H54 (cell line): ENCODE measurements around the gene MESP2.
A peak's percentile ranks its signal among the peaks of the same experiment; 100 is the strongest.

Source experiments
- DNase-seq: peaks from one replicate; pipeline ENCODE4 v3.0.0; 2011; ENCODE audit warnings: low spot score, mixed read lengths; ENCODE audit not compliant: insufficient read length
- FAIRE-seq: peaks from 3 replicates; lab custom pipeline; 2011; peaks lifted over from hg19 to GRCh38; lab: Jason Lieb, UNC
- POLR2A ChIP-seq: IDR thresholded peaks from 2 replicates; pipeline ENCODE4 v1.6.1; 2011; ENCODE audit warnings: low read depth, mild to moderate bottlenecking, low read length

Gene MESP2

GRCh38 chr15:89749526-89749925 is 26.6 kb upstream of the MESP2 start:
- no peak for DNase-seq
- FAIRE-seq = no peak
- no peak for TF ChIP-seq POLR2A

GRCh38 chr15:89749951-89750559 is 26.1 kb upstream of the MESP2 start:
- DNase-seq = no peak
- no peak for TF ChIP-seq POLR2A

GRCh38 chr15:89750560-89751542 is 25.3 kb upstream of the MESP2 start, which contains the start of gene MESP1:
TSS of gene MESP1 (minus strand) at chr15:89751249. CDS start at chr15:89751231, 18 bp downstream.
- FAIRE-seq (no peak), DNase-seq (peak; percentile 87)
- TF ChIP-seq POLR2A = peak; percentile 75

More at GRCh38 chr15:89749951-89750559, 26.1 kb upstream of the MESP2 start:
- FAIRE-seq = no peak

GRCh38 chr15:89751748-89752147 is 24.4 kb upstream of the MESP2 start:
- DNase-seq (no peak), FAIRE-seq (no peak)
- TF ChIP-seq POLR2A = no peak

GRCh38 chr15:89753855-89754254 is 22.3 kb upstream of the MESP2 start:
- FAIRE-seq (no peak), DNase-seq (no peak)
- no peak for TF ChIP-seq POLR2A

- DNase-seq = no peak
- TF ChIP-seq POLR2A = no peak
- FAIRE-seq = no peak
These were observed 21.6 kb upstream of the MESP2 start for GRCh38 chr15:89754361-89755154.

- TF ChIP-seq POLR2A = no peak
- DNase-seq (no peak), FAIRE-seq (no peak)
These were observed 20.4 kb upstream of the MESP2 start for GRCh38 chr15:89755701-89756100.

- DNase-seq = no peak
- FAIRE-seq = no peak
- no peak for TF ChIP-seq POLR2A
These were observed 19.2 kb upstream of the MESP2 start for GRCh38 chr15:89756897-89757296.

GRCh38 chr15:89758283-89758682 is 17.8 kb upstream of the MESP2 start:
- no peak for TF ChIP-seq POLR2A
- DNase-seq (no peak), FAIRE-seq (no peak)

GRCh38 chr15:89758981-89759380 is 17.2 kb upstream of the MESP2 start:
- FAIRE-seq = no peak
- no peak for TF ChIP-seq POLR2A

GRCh38 chr15:89759835-89760234 is 16.3 kb upstream of the MESP2 start:
- TF ChIP-seq POLR2A = no peak
- DNase-seq = no peak
- FAIRE-seq = no peak

More at GRCh38 chr15:89758981-89759380, 17.2 kb upstream of the MESP2 start:
- no peak for DNase-seq

- no peak for FAIRE-seq
- DNase-seq = peak; percentile 76
- no peak for TF ChIP-seq POLR2A
These were observed 15.7 kb upstream of the MESP2 start for GRCh38 chr15:89760303-89761008.
